Activated CD8-positive, alpha-beta T cell treated with anti-CD3 and anti-CD28 coated beads, Interleukin-2, amount 10 ng/mL, durations not matched to agents 7 days and 5 days (primary cell): ENCODE results near the gene PRPH2. TPM values are rescaled to one million over a fixed set of nuclear protein-coding genes. Genes with fewer than 3 reads are reported as not detected.

ENCODE experiments used
- ATAC-seq: fragments of 150-1000 bp; cut with Tn5 transposase; one replicate; pipeline ENCODE4 v1.10.0; 2021; ENCODE audit warnings: moderate library complexity
- CTCF ChIA-PET: fragments of 350-600 bp; sonication (Branson Sonifier 250); formaldehyde crosslinking; loops from one replicate; lab custom pipeline; 2021; ENCODE audit warnings: antibody characterized with exemption; lab: Charles Lee
- POLR2A ChIA-PET: fragments of 350-600 bp; sonication (Branson Sonifier 250); formaldehyde crosslinking; loops from one replicate; lab custom pipeline; 2021; ENCODE audit warnings: antibody characterized with exemption; lab: Charles Lee
- DNase-seq: peaks from one replicate; pipeline ENCODE4 v3.0.0-alpha.2; 2020
- H3K27ac Mint-ChIP-seq: one replicate; pipeline ENCODE4 v1.8.0; 2021; ENCODE audit warnings: mild to moderate bottlenecking, mixed read lengths
- H3K27me3 Mint-ChIP-seq: one replicate; pipeline ENCODE4 v1.8.0; 2021; ENCODE audit warnings: low read depth, mixed read lengths
- H3K36me3 Mint-ChIP-seq: one replicate; pipeline ENCODE4 v1.8.0; 2021; ENCODE audit warnings: low read depth, mixed read lengths
- H3K4me1 Mint-ChIP-seq: one replicate; pipeline ENCODE4 v1.8.0; 2021; ENCODE audit warnings: low read depth, mixed read lengths
- H3K4me3 Mint-ChIP-seq: one replicate; pipeline ENCODE4 v1.8.0; 2021; ENCODE audit warnings: mild to moderate bottlenecking, mixed read lengths
- H3K9me3 Mint-ChIP-seq: one replicate; pipeline ENCODE4 v1.8.0; 2022; ENCODE audit warnings: mixed read lengths; ENCODE audit not compliant: insufficient read depth
- total RNA-seq, 2 experiments: library from RNA; stranded (reverse); gene quantifications; one replicate each; pipeline ENCODE4 v1.2.3, GENCODE V29; 2021

Gene PRPH2
- total RNA-seq, 2 experiments from 2014 or later: not detected

DNA sequence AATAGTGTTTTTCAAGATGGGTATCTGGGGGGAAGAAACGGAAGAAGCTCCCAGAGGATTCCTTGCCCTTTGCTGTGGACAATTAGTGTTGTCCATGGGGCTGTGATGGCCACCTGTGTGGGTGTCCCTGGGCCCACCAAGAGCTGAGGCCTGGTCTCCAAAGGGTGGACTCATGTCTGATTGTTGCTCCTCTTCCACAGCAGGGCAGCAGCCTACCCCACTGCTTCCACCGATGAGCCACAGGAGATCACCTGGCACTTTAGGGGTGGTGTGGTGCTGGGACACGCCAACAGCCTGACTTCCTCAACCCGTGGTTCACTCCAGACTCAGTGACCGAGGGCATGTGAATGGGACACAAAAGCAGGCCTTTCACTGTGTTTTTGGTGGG is 25.1 kb downstream of the PRPH2 start:
- H3K27ac Mint-ChIP-seq: no peak overlapping the region
- no peaks in the 10 kb centered on the region for H3K27me3 Mint-ChIP-seq
- DNase-seq: no peak
- H3K36me3 Mint-ChIP-seq: peaks cover 23% of the 10 kb centered on the region
- H3K9me3 Mint-ChIP-seq: no peaks in the 10 kb centered on the region
- POLR2A ChIA-PET: interaction anchor here (0.7 to 1.0 kb wide), 2 partner anchors 29 to 74 kb away, joined by 3 to 6 read pairs; no protein-coding TSS in a partner anchor
- ATAC-seq: no peak
- CTCF ChIA-PET: interaction anchor here (1.1 to 6.4 kb wide), 2 partner anchors 29 to 35 kb away, joined by 3 to 53 read pairs; no protein-coding TSS in a partner anchor
- H3K4me1 Mint-ChIP-seq: peaks cover 31% of the 10 kb centered on the region
- H3K4me3 Mint-ChIP-seq: no peak overlapping the region

GRCh38 chr6:42696526-42697267 is 25.7 kb downstream of the PRPH2 start:
- peaks cover 34% of the 10 kb centered on the region for H3K4me1 Mint-ChIP-seq
- H3K9me3 Mint-ChIP-seq: no peaks in the 10 kb centered on the region
- peaks cover 23% of the 10 kb centered on the region for H3K36me3 Mint-ChIP-seq
- DNase-seq (no peak), ATAC-seq (no peak)
- POLR2A ChIA-PET: interaction anchor here (0.7 to 1.0 kb wide), 2 partner anchors 29 to 75 kb away, joined by 3 to 6 read pairs; no protein-coding TSS in a partner anchor
- no peaks in the 10 kb centered on the region for H3K27me3 Mint-ChIP-seq
- no peak overlapping the region for H3K4me3 Mint-ChIP-seq
- CTCF ChIA-PET: interaction anchor here (1.1 to 6.4 kb wide), 2 partner anchors 29 to 34 kb away, joined by 3 to 53 read pairs; no protein-coding TSS in a partner anchor
- H3K27ac Mint-ChIP-seq: no peak overlapping the region

GRCh38 chr6:42694586-42694985 is 27.8 kb downstream of the PRPH2 start:
- DNase-seq (no peak), ATAC-seq (no peak)
- H3K27me3 Mint-ChIP-seq: no peaks in the 10 kb centered on the region
- H3K4me3 Mint-ChIP-seq: no peak overlapping the region
- POLR2A ChIA-PET: interaction anchor here (0.9 to 1.9 kb wide), 4 partner anchors 23 to 235 kb away, joined by 3 to 7 read pairs (median 4); partner anchors contain the start of genes BICRAL and TBCC
- peaks cover 43% of the 10 kb centered on the region for H3K4me1 Mint-ChIP-seq
- CTCF ChIA-PET: interaction anchor here (0.8 to 6.4 kb wide), 3 partner anchors 32 to 206 kb away, joined by 3 to 53 read pairs (median 17); no protein-coding TSS in a partner anchor
- peak overlapping the region; percentile 88 for H3K27ac Mint-ChIP-seq
- H3K36me3 Mint-ChIP-seq: peaks cover 40% of the 10 kb centered on the region
- H3K9me3 Mint-ChIP-seq: no peaks in the 10 kb centered on the region

GRCh38 chr6:42693725-42694323 is 28.6 kb downstream of the PRPH2 start:
- ChIA-PET CTCF (interaction anchor here (0.8 to 6.4 kb wide), 9 partner anchors 8 to 450 kb away, joined by 3 to 53 read pairs (median 6); no protein-coding TSS in a partner anchor), POLR2A (interaction anchor here (0.9 to 2.8 kb wide), 4 partner anchors 33 to 89 kb away, joined by 4 to 10 read pairs (median 8); partner anchors contain the start of genes BICRAL and TBCC)
- ATAC-seq (peak; percentile 83), DNase-seq (peak; percentile 51)
- H3K27ac Mint-ChIP-seq: peak overlapping the region; percentile 88
- peaks cover 43% of the 10 kb centered on the region for H3K4me1 Mint-ChIP-seq
- no peaks in the 10 kb centered on the region for H3K9me3 Mint-ChIP-seq
- H3K4me3 Mint-ChIP-seq: peak overlapping the region; percentile 69
- H3K27me3 Mint-ChIP-seq: no peaks in the 10 kb centered on the region
- H3K36me3 Mint-ChIP-seq: peaks cover 47% of the 10 kb centered on the region

- ATAC-seq (peak; percentile 35), DNase-seq (peak; percentile 25)
- CTCF ChIA-PET: interaction anchor here (0.6 to 6.4 kb wide), 14 partner anchors 9 to 452 kb away, joined by 3 to 53 read pairs (median 4); partner anchors contain the start of gene RPL7L1
- H3K36me3 Mint-ChIP-seq: peaks cover 59% of the 10 kb centered on the region
- POLR2A ChIA-PET: interaction anchor here (1.0 to 2.8 kb wide), 4 partner anchors 34 to 198 kb away, joined by 3 to 10 read pairs (median 7); partner anchors contain the start of genes RPL7L1 and TBCC
- H3K9me3 Mint-ChIP-seq: no peaks in the 10 kb centered on the region
- no peaks in the 10 kb centered on the region for H3K27me3 Mint-ChIP-seq
- peaks cover 43% of the 10 kb centered on the region for H3K4me1 Mint-ChIP-seq
- H3K4me3 Mint-ChIP-seq: no peak overlapping the region
- H3K27ac Mint-ChIP-seq: peak overlapping the region; percentile 88
Measured at GRCh38 chr6:42692137-42692911, 30.1 kb downstream of the PRPH2 start.

- POLR2A ChIA-PET: interaction anchor here (0.6 kb wide), 1 partner anchor 17 kb away, joined by 3 read pairs; no protein-coding TSS in a partner anchor
- H3K4me3 Mint-ChIP-seq: no peak overlapping the region
- no peak for DNase-seq
- ATAC-seq: no peak
- CTCF ChIA-PET: interaction anchor here (6.4 kb wide), 1 partner anchor 35 kb away, joined by 53 read pairs; no protein-coding TSS in a partner anchor
- H3K36me3 Mint-ChIP-seq: peaks cover 67% of the 10 kb centered on the region
- peak overlapping the region; percentile 24 for H3K27ac Mint-ChIP-seq
- H3K9me3 Mint-ChIP-seq: no peaks in the 10 kb centered on the region
- peaks cover 43% of the 10 kb centered on the region for H3K4me1 Mint-ChIP-seq
- H3K27me3 Mint-ChIP-seq: no peaks in the 10 kb centered on the region
Measured at GRCh38 chr6:42690872-42691271, 31.5 kb downstream of the PRPH2 start.

DNA sequence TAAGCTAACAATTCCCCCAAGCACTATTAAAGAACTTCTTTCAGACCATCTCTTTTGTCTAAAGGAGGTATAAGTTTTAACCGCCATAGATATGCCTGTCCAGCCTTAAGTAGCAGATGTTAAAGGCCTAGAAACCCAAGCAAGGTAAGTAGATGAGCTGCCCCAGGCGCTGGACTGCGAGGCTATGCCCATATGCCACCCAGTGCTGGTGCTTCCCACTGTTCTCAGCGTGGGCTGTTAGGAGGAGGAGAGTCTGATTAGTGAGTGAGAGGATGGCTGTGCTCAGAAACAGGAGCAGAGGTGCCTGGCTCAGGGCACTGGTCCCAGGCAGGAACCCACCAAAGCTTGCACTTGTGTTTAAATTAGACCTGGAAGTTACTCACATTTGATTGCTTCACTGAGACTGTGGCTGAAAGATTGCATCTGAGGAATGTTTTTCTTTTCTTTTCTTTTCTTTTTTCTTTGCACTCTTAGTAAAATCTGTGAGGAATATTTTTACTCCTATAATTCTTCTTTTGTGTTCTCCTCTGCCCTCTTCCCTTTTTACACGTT is 32.2 kb downstream of the PRPH2 start:
- no peak for DNase-seq
- POLR2A ChIA-PET: no interaction called here
- H3K4me3 Mint-ChIP-seq: no peak overlapping the region
- H3K36me3 Mint-ChIP-seq: peaks cover 72% of the 10 kb centered on the region
- peaks cover 43% of the 10 kb centered on the region for H3K4me1 Mint-ChIP-seq
- no peak for ATAC-seq
- H3K9me3 Mint-ChIP-seq: no peaks in the 10 kb centered on the region
- H3K27ac Mint-ChIP-seq: peak overlapping the region; percentile 53
- H3K27me3 Mint-ChIP-seq: no peaks in the 10 kb centered on the region
- CTCF ChIA-PET: interaction anchor here (0.6 kb wide), 1 partner anchor 28 kb away, joined by 3 read pairs; no protein-coding TSS in a partner anchor

DNA sequence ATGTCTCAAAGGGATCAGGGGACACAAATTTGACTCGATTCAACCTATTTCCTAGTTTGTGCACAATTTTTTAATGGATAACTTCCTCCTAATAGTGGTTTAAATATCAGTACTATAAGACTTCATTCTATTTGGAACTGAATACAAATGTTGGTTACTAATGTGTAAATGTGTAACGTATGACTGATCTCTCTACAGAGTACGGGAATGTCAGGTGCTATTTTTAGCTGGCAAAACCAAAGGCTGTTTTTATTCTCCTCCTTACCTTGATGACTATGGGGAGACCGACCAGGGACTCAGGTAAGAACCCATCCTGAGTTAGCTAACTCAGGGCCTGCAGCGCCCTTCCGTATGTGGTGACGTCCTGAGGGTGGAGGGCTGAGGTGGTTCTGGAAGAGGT is 33.0 kb downstream of the PRPH2 start:
- peaks cover 35% of the 10 kb centered on the region for H3K4me1 Mint-ChIP-seq
- no peak overlapping the region for H3K27ac Mint-ChIP-seq
- no peak overlapping the region for H3K4me3 Mint-ChIP-seq
- ChIA-PET CTCF (no interaction called here), POLR2A (no interaction called here)
- H3K36me3 Mint-ChIP-seq: peaks cover 72% of the 10 kb centered on the region
- no peak for DNase-seq
- no peaks in the 10 kb centered on the region for H3K27me3 Mint-ChIP-seq
- H3K9me3 Mint-ChIP-seq: no peaks in the 10 kb centered on the region
- ATAC-seq: no peak

DNA sequence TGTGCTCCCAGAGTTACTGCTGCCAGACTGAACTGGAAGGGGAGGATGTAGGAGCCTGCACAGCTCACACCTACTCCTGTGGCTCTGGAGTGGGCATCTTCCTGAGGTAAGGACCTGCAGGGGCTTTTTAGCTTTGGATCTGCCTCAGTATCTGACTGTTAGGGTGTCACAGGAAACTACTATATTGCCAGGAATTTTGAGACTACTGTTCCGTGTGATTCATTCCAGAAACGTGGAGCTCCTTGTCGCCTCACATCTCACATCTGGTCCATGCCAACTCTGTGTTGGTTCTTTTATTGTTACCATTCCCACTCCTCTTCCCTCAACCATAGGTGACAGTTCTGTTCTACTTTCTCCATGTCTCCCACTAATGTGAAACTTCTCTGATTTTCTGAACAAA is 34.1 kb downstream of the PRPH2 start:
- ChIA-PET CTCF (interaction anchor here (0.6 to 0.9 kb wide), 3 partner anchors 27 to 757 kb away, joined by 3 to 4 read pairs (median 4); no protein-coding TSS in a partner anchor), POLR2A (no interaction called here)
- ATAC-seq (no peak), DNase-seq (no peak)
- no peak overlapping the region for H3K4me3 Mint-ChIP-seq
- peaks cover 24% of the 10 kb centered on the region for H3K4me1 Mint-ChIP-seq
- H3K36me3 Mint-ChIP-seq: peaks cover 73% of the 10 kb centered on the region
- H3K27ac Mint-ChIP-seq: no peak overlapping the region
- H3K27me3 Mint-ChIP-seq: no peaks in the 10 kb centered on the region
- no peaks in the 10 kb centered on the region for H3K9me3 Mint-ChIP-seq

GRCh38 chr6:42679358-42679757 is 43.0 kb downstream of the PRPH2 start:
- H3K27me3 Mint-ChIP-seq: no peaks in the 10 kb centered on the region

More at GRCh38 chr6:42679358-42679757, 43.0 kb downstream of the PRPH2 start:
- no peak overlapping the region for H3K4me3 Mint-ChIP-seq
- H3K9me3 Mint-ChIP-seq: no peaks in the 10 kb centered on the region
- H3K36me3 Mint-ChIP-seq: peaks cover 51% of the 10 kb centered on the region
- no peak overlapping the region for H3K27ac Mint-ChIP-seq
- CTCF ChIA-PET: interaction anchor here (1.0 to 1.6 kb wide), 4 partner anchors 16 to 47 kb away, joined by 3 to 4 read pairs (median 3); no protein-coding TSS in a partner anchor
- no peaks in the 10 kb centered on the region for H3K4me1 Mint-ChIP-seq
- POLR2A ChIA-PET: no interaction called here
- ATAC-seq (no peak), DNase-seq (no peak)
